ENCODE measurements around the gene TRPM1.

TRPM1 gene

DNA sequence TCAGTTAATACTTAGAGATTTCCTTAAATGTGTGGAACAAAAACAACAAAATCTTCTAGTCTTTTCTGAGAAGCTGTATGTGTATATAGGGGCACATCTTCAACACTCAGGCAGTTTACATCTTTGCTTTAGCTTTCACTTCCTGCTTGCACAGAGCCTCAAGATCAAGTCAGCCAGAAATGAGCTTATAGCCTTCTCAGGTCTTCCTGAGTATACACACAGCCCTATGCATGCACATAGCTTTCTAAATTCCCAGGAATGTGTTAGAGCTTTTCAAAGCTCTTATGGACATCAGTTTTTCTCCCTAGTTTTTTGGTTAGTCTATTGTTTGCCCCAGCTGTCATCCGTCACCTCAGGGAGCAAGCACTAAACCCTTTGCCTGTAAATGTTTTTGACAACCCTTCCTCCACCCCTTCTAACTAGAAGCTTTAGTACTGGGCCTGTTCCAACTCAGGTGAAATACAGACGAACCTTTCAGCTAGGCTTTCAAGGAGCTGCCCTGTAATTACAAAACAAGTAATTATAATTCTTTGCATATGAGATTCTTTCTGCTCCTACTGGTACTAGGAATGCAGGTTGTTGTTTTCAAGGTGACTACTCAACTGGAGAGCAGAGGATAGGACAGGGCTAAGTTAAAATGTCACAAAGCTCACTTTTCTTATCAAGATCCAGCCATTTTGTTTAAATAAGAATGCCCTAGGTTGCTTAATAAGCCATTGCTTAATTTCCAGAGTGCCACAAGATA, 87.5 kb downstream of the TRPM1 start:
- no peak for DNase-seq

DNA sequence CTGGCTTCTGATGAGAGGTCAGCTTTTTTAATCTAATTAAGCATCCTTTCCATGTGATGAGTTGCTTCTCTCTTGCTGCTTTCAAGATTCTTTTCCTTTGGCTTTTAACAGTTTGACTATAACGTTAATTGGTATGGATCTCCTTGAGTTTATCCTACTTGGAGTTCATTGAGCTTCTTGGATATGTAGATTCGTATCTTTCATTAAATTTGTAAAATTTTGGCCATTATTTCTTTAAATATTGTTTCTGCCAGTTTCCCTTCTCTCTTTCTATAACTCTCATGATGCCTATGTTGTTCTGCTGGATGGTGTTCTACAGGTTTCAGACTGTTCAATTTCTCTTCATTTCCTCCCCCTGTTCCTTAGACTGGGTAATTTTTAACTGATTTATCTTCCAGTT, 89.1 kb downstream of the TRPM1 start:
- no peak for DNase-seq

DNA sequence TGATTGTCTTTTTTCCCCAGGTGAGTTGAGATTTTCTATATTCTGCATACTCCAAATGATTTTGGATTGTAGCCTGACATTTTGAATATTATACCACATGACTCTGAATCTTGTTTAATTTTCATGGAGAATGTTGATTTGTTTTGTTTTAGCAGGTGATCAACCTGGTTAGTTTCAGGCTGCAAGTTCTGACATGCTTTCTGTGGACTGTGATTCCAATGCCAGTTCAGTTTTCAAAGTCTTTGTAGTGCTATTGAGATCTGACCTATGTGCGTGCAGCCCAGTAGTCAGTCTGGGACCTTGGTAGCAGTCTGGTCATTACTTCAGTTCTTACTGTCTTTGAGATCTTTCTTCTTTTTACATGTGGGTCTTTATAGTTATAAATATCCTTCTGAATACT, 91.5 kb downstream of the TRPM1 start:
- DNase-seq: no peak

DNA sequence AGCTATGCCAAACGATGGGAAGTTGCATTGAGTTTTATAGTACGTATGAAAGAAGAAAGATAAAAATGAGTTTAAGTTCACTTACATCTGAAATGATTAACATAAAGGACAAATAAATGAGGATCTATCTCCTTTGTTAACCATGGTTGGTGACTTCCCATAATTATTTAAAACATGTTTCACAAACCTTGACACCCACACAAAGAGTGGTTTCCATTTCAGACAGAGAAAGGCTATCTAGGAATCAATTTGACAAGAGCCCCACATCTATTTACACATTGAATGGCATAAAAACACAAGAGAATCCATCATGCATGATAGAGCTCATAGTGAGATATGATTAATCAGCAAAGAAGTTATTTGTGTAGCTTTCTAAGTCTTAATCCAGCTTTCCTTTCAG, 95.9 kb downstream of the TRPM1 start:
- no peak for DNase-seq

DNA sequence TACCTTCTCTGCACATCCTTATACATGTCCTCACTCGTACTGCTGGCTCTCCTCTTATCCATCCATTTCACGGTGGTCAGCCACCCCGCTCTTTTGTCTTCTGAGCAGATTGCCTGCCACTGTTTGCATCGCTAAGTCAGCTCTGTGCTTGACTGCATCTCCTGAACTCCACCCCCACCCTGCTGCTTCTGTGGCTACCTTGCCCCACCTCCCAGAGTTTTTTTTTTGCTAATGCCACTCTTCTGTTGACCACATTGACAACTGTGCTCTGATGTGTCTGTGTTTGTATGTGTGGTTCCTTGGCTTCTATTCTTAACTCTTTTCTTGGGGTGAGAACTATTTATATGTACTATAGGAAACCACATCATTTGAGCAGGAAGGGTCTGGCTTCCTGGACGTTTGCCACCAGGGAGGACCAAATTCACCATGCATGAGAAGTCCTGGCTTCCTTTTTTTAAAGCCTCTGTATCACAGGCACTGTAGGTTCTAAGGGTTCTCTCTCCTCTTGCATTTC, 97.2 kb downstream of the TRPM1 start:
- DNase-seq: no peak

DNA sequence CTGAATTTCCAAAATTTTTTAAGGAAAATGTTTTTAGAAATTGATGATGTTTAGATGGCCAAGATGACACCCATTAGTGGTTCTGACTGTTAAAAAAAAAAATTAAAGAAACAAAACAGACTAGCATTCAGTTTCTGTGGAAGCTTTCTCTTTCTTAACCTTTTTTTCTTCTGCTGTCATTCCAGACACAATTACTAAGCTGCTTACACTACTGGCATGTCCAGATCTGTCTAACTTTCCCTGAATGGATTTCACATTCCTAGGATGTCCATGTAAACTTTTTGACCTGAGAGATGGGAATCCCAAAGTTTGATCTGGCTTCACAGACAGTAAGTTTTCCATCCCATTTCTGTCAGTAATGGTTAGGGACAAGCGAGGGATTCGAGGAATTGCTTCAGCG, 99.8 kb downstream of the TRPM1 start:
- DNase-seq: no peak

DNA sequence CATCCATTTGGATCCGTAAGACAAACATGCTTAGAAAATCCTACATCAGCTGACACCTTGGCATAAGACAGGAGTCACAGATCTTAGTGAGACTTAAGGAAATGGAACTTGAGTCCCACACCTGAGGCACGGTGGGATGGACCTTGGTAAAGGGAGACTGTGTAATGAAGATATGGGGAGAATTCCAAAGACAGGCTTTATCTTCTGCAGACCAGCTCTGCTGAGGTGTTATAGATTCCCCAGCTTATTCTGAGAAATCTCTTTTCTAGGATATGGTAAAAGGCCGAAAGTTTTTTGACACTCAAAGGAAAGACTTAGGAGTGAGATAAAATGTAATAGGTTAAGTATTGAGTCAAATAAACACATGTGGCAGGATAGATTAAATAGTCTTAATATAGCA, 101.8 kb downstream of the TRPM1 start:
- no peak for DNase-seq

DNA sequence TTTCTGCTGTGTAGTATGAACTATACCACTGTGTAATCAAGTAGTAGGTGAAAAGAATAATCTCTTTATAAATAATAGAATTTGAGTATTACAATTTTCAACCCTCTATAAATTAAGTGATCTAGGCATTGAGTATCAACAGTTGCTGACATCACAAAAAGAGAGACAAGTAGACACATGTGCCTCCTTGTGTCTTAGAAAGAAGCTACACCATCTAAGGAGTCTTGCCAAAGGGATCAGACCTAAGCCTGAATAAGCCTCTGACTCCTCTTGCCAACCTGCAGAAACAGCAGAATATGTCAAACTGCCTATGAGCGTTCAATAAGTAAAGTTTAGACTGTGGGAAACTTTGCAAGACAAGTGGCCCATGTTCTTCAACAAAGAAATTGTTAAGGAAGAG, 104.3 kb downstream of the TRPM1 start:
- no peak for DNase-seq

DNA sequence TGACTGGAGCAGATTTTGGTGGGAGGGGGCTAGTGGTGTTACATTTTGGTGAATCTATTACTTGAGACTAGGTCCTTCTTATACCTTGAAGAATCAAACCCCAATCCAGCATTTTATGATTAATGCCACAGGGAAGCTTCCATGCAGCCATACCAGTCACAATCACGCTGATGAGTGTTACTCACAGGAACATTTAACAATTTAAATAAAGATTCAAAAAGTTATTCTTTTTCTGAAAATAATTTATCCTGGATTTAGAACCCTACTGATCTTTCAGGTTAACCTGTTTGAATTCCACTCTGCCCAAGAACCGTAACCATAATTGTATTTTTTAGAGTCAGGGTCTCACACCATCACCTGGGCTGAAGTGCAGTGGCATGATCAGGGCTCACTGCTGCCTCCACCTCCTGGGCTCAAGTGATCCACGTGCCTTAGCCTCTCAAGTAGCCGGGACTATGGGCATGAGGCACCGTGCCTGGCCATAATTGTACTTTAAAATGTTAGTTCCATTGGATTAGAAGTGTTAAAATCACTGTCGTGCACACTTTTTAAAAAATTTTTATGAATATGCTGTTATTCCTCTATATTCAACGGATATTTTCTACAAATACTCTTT, 109.2 kb downstream of the TRPM1 start:
- DNase-seq: no peak

DNA sequence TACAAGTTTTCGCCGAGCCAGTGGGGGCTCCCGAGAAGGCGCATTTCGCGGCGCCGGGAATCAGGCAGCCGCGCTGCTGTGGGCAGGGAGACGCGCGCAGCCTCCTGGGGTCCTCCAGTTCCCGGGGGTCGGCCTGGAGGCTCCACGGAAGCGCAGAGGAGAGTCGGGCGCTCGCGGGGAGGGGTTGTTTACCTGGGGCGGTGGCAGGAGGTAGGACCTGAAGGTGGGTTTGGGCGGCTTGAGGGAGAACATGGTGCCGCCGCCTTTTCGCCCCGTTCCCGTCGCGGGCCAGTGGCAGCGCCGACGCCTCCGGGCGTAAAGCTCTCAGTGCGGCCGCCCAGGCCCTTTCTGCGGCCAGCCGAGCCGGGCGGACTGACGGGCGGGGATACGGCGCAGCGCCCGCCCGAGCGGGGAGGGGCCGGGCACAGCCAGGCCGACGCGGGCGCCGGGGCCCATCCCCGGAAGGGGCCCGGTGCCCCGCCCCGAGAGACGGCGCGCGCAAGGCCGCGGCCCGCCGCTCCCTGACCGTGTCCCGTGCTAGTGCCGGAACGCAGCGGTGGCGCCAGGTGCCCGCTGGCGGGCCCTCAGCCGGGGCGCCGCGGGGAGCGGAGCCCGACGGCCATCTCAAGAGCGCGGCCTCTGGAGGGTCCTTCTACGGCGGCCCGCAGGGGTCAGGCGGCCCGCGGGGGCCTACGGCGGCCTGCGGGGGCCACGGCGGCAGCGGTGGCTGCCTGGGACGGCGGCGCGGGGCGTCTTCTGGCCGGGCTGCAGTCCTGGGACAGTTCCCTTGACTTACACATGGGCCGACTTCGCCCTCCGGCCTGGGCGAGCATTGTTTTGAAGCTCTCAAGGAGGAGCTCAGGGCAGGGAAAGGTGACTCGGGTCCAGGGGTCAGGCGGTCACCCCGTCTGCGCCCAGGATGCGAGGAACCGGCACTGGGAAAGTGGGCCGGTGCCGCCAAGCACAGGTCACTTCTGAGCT, 110.0 kb downstream of the TRPM1 start, which contains the start of gene MTMR10:
MTMR10 (minus strand) TSS at position 374 of the 981 bp plus-strand sequence; CDS start at position 252, 122 bp downstream.
- DNase-seq: peak; percentile 91

DNA sequence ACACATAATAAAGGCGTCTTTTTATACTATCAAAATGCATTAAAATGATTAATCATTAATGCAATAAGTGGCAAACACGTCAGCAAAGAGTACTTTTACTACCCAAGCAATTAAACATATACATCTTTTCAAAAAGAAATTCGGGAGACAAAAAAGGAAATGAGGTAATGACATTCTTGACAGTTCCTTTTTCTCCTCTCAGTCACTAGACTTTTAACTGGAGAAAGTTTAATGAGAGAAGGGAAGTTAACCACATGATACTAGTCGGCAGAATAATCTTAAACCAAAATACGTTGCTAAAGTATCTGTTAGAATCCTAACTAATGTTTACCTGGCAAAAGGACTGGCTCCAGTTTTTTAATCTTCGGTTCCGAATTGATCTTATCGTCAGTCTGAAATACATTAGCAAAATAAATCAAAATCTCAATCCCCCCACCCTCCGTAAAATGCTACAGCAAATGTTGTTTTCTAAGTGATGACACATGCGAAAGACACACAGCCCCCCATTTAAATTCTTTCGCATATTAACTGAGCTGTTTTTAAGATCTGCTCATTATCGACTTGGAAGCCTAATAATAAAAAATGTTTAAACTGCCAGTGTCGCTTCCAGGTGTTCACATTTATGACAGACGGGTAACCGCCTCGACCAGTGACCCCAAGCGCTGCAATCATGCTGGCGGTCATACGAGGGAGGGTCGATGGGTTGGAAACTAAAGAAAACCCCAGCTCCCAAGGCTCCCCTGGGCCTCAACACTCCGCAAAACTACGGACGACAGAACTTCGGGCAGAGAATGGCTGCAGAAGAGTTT, 110.9 kb downstream of the TRPM1 start:
- no peak for DNase-seq

DNA sequence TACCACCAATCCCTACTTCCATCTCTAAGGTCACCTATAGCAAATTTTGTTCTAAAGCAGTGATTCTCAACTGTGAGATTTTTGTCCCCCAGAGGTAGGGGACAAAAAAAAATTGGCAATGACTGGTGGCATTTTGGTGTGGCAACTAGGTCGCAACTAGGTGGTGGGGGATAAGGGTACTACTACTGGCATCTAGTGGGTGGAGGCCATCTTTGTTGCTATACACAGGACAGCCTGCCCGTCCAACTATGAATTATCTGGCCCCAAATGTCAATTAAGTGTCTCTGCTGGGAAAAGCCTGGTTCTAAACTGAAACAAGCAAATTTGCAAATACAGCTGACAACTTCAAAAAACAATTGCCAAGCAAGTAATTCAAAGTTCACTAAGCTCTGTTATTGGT, 111.5 kb downstream of the TRPM1 start:
- no peak for DNase-seq

DNA sequence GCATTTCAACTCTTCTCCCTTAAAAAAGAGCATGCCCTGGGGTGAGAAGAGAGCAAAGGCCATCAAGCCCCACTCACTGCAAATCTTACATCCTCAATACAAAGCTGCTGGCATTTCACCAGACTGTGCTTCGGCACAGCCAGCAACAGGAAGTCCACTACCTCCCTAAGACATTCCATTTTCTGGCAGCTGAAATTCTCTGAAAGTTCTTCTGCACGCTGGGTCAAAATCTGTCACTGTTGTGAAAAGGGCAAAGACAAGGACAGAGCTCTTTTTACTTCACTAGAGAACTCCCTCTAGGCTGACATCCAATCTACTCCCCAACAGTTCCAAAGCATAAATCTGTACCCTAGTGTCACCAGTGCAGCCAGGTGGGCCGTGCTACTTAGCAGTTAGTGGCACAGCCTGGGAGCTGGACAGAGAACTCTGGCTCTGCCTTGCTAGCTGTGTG, 116.4 kb downstream of the TRPM1 start:
- DNase-seq: no peak

DNA sequence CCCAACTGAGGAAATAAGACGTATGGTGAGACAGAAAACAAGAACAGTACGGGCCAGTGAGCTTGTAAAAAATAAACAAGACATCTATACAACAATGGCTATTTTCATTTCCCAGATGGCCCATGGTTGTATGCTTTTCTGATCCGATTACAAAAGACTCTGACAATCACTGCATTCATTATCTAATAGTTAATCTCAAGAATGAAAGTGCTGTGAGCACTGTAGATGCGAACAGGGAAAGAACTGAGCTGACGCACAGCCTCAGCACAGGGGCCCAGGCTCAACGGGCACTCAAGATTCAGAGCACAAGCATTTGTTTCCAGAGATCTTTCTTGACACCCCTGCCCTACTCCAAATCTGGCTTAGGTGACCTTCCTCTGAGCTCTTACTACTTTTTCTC, 117.0 kb downstream of the TRPM1 start:
- no peak for DNase-seq

DNA sequence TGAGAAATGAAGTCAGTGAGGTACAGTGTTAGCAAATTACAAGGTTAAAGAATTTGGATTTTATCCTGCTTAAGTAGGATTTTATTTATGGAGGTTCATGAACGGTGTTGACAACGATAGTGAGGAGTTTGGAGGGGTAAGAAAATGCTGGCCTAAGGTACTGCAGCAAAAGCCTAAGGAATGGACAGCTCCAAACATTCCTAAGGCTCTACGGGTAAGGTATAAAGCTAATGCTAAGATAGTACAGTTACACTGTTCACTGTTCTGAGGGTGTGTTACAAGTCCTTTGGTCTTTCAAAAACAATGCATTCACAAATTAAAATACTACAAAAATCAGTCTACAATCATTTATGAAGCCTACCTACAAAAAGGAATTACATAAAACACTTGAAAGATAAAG, 117.4 kb downstream of the TRPM1 start:
- no peak for DNase-seq

DNA sequence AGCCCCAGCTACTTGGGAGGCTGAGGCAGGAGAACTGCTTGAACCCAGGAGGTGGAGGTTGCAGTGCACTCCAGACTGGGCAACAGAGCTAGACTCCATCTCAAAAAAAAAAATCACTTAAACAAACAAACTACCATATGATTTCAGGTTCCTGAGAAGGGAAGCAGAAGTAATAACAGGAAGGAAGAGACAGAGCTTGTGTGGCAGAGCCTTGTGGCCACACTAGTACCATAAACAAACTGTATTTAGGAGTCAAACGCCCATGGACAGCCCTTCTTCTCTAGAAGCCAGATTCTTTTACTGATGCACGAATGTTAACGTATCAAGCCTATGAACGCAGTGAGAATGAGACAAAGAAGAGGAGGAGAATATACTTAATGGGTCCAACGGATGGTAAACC, 122.1 kb downstream of the TRPM1 start:
- no peak for DNase-seq

DNA sequence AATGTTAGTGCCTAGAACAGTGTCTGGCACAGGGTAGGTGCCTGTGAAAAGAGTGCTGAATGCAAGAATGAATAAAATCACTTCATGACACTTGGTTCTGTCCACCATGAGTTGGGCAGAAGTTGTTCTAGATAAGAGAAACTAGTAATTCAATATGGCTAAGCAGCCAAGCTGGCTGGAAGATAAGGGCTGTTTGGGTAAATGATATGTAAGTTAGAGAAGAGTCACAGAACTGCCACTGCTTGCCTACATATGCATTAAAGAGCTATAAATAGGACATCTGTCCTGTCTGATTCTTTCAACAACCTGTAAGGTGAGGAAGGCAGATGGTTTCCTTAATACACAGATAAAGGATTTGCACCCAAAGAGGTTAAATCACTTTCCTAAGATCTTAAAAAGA, 123.2 kb downstream of the TRPM1 start:
- DNase-seq: no peak

DNA sequence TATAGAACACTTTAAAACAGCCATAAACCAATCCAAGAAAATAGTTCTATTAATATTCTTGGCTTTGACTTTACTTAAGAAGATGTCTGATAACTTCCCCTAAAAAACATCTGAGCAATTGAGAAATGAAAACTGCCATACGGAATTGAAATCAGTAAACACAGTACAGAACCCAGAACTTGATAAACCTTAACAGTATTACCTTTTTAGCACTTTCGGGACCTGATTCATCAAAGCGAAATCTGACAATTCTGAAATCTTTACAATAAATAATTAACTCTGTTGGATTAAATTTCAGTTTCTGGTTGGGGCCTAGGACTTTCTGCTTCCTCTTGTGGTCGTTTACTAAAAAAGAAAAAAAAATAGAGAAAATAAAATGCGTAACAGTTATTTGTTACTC, 127.4 kb downstream of the TRPM1 start:
- no peak for DNase-seq

DNA sequence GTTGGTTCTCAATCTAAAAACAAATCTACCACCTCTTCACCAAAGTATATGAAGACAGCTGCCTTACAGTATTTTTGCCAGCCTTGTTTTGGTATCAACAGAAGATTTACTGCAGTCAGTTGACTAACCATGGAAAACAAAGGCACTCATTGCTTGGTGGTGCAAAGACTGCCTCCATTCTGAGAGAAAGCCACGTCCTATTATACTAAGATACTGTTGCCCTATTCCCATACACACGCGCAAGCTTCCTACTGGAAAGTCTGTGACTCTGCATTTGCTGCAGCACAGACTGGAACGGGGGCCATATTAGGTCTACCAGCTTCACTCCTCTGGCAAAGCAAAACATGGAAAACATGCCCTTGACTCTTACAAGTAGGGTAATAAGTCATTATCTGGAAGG, 128.1 kb downstream of the TRPM1 start:
- DNase-seq: no peak

DNA sequence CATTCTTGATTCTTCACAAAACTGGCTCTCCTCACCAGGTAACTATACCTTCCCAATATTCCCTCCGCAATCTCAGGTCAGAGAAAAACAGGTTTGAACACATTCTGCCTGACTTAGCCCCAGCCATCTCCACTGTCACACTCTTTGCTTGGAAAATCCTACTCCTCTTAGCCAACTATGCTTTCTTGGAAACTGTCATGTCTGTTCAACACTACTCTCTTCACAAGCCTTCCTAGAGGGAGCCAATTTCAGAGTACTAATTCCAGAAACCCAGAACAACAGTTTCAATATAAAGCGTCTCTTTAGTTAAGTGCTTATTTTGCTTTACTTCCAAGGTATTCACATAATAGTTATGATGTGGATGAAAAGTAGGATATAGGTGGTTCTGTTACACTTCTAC, 131.8 kb downstream of the TRPM1 start:
- DNase-seq: no peak

DNA sequence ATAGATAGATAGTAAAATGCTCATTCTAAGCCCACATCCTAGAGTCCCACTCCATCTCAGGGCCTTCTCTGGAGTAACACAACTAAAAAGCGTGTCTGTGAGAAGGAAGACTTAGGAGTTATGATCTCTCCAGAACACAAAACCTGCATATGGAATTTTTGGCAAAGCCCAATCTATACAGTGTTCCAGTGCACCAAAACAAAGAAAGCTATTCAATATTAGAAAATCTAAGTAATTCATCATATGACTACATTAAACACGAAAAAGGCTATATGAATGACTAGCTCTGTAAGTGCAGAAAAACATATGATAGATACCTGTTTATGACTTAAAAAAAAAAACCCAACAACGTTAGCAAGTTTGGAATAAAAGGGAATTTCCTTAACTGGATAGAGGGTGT, 137.8 kb downstream of the TRPM1 start:
- no peak for DNase-seq

DNA sequence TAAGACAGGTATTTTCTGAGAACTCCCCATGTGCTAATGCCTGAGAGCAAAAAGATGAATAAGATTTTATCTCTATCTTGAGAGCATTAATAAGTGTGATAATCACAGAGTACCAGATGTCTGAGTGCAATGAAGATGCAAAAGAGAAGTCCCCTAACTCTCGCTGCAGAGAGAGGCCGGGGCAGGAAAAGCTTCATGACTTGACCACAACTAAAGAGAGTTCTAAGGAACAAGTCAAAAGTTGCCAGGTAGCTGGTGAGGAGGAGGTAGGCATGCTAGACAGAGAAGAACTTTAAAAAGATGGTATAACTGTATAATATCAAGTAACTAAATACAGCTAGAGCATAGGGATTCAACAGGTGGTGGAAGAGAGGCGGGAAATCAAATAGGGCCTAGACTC, 138.9 kb downstream of the TRPM1 start:
- DNase-seq: no peak
